ENCODE results near the gene DSCAML1. TPM values are rescaled to one million over a fixed set of nuclear protein-coding genes. Genes with fewer than 3 reads are reported as not detected.

The DSCAML1 gene
- total RNA-seq, 1 donor from 2014 or later: 0.02 TPM

DNA sequence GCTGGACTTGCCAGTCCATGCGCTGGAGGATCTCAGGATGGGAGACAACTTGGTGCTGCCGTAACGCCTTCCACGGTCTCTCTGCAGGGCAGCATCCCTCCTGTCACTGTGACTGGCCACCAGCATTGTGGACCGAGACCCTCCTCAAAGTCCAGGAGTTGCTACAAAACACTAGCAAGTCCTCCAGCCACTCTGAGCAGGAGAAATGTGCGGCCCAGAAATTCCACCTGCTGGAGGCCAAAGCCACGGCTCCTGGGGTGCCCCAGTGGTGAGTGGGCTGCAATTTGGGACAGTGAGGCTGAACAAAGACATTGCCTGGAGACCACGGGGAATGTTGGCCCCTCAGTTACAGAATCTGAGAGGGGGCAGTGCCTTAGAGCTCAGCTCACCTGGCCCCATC is 6.9 kb upstream of the DSCAML1 start:
- Mint-ChIP-seq H3K4me3 (no peak overlapping the region), H3K27me3 (peaks cover 32% of the 10 kb centered on the region), H3K36me3 (ENCODE audit: low read depth) (no peaks in the 10 kb centered on the region), H3K9me3 (no peaks in the 10 kb centered on the region), H3K4me1 (peaks cover 6% of the 10 kb centered on the region), H3K27ac (no peak overlapping the region)
- DNase-seq: no peak
- intact Hi-C loops (cut with micrococcal nuclease): loop anchor here (10.0 kb wide), 1 partner anchor 371 kb away; the partner anchor contains the start of gene SCN2B

DNA sequence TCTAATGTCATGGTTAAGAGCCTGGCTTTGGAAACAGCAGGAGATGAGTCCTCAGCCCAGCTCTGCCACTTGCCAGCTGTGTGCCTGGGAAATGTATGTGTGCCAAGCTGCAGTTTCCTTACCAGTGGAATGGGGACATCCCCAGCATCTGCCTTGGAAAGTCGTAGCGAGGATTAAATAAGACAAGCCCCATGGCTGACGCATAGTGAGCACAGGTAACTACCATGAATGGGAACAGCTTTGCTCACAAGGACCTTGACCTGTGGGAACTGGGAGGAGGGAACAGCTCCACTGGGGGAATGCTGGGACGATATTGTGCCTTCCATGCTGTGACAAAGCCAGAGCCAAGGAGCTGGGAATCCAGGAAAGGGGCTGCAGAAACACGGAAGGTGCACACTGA is 2.6 kb upstream of the DSCAML1 start:
- no peak for DNase-seq
- Mint-ChIP-seq H3K4me3 (no peak overlapping the region), H3K27ac (no peak overlapping the region), H3K36me3 (ENCODE audit: low read depth) (no peaks in the 10 kb centered on the region), H3K9me3 (no peaks in the 10 kb centered on the region), H3K27me3 (peaks cover 59% of the 10 kb centered on the region), H3K4me1 (peaks cover 3% of the 10 kb centered on the region)
- intact Hi-C loops (cut with micrococcal nuclease): loop anchor here (10.0 kb wide), 1 partner anchor 375 kb away; the partner anchor contains the start of gene SCN2B

DNA sequence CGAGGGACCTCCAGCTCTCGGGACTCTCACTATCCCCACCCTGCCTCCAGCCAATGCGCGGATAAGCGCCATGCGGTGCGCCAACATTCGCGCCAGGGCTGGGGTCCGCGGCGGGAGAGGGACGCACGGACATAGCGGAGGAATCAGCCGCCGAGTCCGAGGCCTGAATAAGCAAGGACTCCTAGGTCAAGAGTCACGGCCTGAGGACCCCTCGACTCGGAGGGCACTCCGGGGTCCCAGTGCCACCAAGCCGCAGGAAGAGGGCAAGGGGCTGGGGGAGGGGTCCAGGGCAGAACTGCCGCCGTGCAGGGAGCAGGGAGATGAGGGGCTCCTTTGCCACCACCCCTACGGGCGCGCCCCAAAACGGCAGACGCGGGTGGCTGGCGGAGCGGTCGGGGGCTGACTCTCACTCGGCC is 552 bp downstream of the DSCAML1 start:
- Mint-ChIP-seq H3K36me3 (ENCODE audit: low read depth) (no peaks in the 10 kb centered on the region), H3K27ac (no peak overlapping the region), H3K4me1 (peaks cover 3% of the 10 kb centered on the region), H3K27me3 (peaks cover 67% of the 10 kb centered on the region), H3K4me3 (no peak overlapping the region), H3K9me3 (no peaks in the 10 kb centered on the region)
- intact Hi-C loops (cut with micrococcal nuclease): no loop called here
- DNase-seq: no peak

DNA sequence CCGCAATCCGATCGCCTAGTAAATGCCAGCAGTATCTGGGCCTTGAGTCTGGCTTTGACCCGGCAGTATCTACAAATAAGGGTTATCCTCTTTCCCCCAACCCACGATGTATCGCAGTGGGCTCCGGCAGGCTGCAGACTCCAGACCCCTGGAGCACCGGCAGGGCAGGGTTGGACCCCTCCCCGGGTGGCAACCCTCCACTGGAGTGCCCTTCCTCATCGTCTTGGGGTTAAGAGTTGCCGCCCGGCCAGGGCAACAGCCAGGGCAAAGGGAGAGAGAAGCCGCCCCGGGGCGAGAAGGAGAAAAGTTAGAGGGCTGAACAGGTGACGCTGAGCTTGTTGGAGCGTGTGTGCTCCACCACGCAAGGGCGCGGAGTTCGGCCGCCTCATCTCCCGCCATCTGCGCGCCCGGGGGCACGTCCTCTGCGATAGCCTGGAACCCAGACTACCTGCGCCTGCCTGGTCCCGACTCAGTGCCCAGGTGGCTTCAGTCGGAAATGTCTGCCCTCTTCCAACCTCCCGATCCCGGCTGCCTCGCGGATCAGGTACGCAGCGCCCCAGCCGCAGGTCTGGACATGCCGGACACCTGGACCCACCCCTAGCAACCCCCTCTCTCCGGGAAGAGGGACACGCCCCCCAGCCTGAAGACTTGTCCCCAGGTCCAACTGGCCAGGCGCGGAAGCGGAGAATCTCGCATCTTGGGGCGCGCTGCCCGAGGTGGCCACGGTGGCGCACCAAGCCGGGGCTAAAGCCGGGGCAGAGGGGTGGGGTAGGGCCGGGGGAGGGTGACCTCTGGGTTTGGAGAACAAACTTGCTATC is 1.2 kb downstream of the DSCAML1 start:
- Mint-ChIP-seq H3K36me3 (ENCODE audit: low read depth) (no peaks in the 10 kb centered on the region), H3K9me3 (no peaks in the 10 kb centered on the region), H3K4me1 (peaks cover 3% of the 10 kb centered on the region), H3K4me3 (no peak overlapping the region), H3K27me3 (peaks cover 65% of the 10 kb centered on the region), H3K27ac (no peak overlapping the region)
- intact Hi-C loops (cut with micrococcal nuclease): no loop called here
- DNase-seq: no peak

DNA sequence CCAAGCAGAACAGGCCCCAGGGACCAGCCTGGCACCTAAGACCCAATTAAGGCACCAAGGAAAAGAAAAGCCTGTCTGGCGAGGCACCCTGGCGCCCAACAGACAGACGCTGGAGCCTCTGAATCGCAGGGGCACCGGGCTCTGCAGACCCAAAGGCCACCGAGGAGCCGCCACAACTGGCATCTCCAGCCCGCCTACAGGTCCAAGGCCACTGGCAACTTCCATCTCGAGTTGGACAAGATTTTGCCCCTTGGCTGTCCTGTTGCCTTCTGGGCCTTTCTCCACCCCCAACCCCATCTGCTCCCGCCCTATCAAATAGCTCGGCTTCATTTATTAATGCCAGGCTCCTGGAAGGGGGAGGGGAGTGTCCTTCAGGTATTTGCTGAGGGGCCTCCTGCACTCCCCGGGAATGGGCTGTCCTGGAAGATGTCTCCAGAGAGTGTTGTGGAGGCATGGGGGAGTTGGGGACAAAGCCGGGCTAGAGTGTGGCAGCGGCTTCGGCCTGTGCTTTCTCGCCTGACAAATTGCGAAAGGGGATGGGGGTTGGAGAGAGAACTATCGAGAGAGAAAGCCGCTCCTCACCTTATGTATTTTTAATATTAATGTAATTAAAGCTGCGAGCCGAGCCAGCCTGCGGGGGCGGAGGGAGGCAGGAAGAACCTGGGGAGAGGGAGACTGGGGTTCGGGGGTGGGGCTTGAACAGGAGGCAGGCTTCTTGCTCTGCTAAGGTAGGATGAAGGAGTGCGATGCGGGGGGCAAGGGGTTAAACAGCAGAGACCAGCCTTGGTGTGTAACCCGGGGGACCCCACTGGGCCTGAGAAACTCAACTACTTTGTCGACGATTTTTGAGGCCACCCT is 2.0 kb downstream of the DSCAML1 start:
- Mint-ChIP-seq H3K27ac (no peak overlapping the region), H3K9me3 (no peaks in the 10 kb centered on the region), H3K36me3 (ENCODE audit: low read depth) (no peaks in the 10 kb centered on the region), H3K4me1 (peaks cover 3% of the 10 kb centered on the region), H3K27me3 (peaks cover 58% of the 10 kb centered on the region), H3K4me3 (no peak overlapping the region)
- DNase-seq: no peak
- intact Hi-C loops (cut with micrococcal nuclease): no loop called here

DNA sequence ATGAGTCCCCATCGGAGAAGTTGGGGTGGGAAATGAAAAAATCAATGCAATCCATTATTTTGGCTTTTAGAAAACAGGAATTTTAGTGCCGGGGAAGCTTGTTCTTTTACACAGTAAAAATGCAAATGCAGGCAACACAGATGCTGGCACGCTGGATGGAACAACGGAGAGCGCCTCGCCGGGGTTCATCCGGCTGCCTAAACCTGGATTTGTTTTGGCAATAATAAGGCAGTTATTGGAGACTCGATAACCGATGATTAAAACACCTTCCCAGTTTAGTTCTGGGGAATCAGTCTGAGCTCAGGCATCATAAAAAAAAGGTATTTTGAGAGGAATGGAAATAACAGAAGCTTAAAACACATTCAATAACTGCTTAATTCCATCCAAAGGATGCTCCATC is 2.9 kb downstream of the DSCAML1 start:
- Mint-ChIP-seq H3K9me3 (no peaks in the 10 kb centered on the region), H3K27ac (no peak overlapping the region), H3K27me3 (peaks cover 52% of the 10 kb centered on the region), H3K36me3 (ENCODE audit: low read depth) (no peaks in the 10 kb centered on the region), H3K4me3 (no peak overlapping the region), H3K4me1 (peaks cover 3% of the 10 kb centered on the region)
- intact Hi-C loops (cut with micrococcal nuclease): no loop called here
- no peak for DNase-seq

DNA sequence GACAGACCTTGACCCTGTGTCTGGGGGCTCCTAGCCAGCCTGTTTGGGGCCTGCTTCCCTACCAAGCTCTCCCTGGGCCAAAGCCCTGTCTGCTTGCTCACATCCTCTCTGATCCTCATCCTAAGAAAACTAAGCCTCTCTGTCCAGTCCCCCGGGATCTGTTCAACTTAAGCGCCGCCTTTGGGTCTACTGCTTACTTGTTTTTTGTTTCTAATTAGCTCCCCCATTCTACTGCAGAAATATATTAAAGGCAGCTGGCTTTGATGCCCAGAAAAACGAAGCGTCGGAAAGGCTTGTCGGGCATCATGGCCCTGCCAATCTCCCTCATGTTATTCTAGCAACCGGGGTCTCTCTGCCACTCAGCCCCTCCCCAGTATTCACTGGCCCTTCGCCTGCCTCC is 3.4 kb downstream of the DSCAML1 start:
- Mint-ChIP-seq H3K27ac (no peak overlapping the region), H3K9me3 (no peaks in the 10 kb centered on the region), H3K4me3 (no peak overlapping the region), H3K27me3 (peaks cover 50% of the 10 kb centered on the region), H3K4me1 (peaks cover 3% of the 10 kb centered on the region), H3K36me3 (ENCODE audit: low read depth) (no peaks in the 10 kb centered on the region)
- intact Hi-C loops (cut with micrococcal nuclease): no loop called here
- no peak for DNase-seq

DNA sequence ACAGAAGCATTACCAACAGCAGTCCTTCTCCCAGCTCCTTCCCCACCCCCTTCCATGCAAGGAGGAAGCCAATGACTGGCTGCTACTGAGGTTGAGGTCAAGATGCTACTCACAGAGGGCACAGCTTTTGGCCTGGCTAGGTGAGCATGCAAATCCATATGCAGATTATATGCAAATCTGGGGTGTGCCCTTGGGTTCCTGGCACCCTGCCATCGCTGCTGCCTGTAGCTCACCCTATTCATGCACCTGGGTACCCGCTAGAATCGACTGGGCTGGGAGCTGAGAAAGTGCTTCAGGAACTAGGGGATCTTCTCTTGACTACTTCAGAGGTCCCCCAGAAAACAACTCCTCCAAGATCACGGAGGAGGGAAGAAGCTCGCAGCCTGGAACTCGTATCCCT is 4.0 kb downstream of the DSCAML1 start:
- Mint-ChIP-seq H3K4me3 (no peak overlapping the region), H3K36me3 (ENCODE audit: low read depth) (no peaks in the 10 kb centered on the region), H3K9me3 (no peaks in the 10 kb centered on the region), H3K27ac (no peak overlapping the region), H3K27me3 (peaks cover 45% of the 10 kb centered on the region), H3K4me1 (peaks cover 3% of the 10 kb centered on the region)
- DNase-seq: no peak
- intact Hi-C loops (cut with micrococcal nuclease): no loop called here

DNA sequence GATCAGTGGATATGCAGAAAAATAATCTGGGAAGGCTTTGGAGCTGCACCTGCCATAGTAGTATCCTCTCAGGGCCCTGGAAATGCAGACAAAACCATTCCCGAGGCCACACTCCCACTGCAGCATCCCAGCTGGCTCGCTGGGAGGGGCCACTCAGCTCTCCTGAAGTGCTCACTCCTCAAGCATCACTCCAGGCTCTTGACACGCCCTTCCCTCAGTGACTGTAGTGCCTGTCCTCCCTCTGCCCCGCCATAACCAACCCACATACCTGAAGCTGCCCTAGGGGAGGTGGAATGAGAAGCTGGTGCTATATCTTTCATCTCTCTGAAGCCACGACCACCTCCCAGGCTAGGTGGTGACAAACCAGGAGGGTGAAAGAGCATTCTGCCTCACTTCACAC is 4.8 kb downstream of the DSCAML1 start:
- Mint-ChIP-seq H3K27me3 (peaks cover 42% of the 10 kb centered on the region), H3K9me3 (no peaks in the 10 kb centered on the region), H3K4me1 (no peaks in the 10 kb centered on the region), H3K4me3 (no peak overlapping the region), H3K36me3 (ENCODE audit: low read depth) (no peaks in the 10 kb centered on the region), H3K27ac (no peak overlapping the region)
- intact Hi-C loops (cut with micrococcal nuclease): no loop called here
- no peak for DNase-seq

DNA sequence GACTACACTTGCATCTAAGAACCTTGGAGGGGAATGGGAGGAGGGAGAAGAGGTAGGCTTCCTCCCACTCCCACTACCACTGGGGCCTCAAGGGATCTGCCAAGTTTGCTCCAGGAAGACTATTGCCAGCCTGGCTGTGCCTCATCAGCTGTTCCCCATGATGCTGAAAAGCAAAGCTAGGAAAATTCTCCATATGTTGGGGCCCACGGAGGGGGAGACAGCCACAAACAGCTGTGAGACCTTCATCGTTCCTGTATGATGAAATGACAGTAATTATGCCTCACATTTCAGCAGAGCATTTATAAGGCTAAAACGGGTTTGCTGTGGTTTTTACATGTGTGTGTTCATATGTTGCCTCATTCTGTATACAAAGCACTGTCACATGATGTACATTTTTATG is 6.7 kb downstream of the DSCAML1 start:
- H3K27me3 Mint-ChIP-seq: peaks cover 35% of the 10 kb centered on the region
- H3K27ac Mint-ChIP-seq: no peak overlapping the region
- H3K36me3 Mint-ChIP-seq (ENCODE audit: low read depth): no peaks in the 10 kb centered on the region
- no peaks in the 10 kb centered on the region for H3K9me3 Mint-ChIP-seq
- H3K4me1 Mint-ChIP-seq: no peaks in the 10 kb centered on the region
- DNase-seq: no peak
- intact Hi-C loops (cut with micrococcal nuclease): no loop called here
- no peak overlapping the region for H3K4me3 Mint-ChIP-seq

DNA sequence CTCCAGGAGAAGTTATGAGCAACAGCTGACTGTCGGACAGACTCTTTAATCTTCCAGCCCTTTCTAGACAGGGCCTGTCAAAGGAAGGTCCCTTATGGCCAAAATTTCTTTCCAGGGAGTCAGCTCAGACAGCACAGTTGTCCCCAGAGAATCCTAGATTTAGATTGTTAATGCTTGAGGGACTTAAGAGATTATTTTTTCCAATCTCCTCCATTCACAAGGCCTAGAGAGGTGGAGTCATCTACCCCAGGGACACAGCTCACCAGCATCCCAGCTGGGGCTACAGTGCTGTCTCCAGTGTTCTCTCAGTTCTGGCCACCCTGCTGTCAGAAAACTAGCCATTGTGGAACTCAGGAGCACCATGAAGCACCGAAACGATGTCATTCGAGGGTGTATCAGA is 7.8 kb downstream of the DSCAML1 start:
- H3K4me1 Mint-ChIP-seq: no peaks in the 10 kb centered on the region
- no peak for DNase-seq
- H3K27ac Mint-ChIP-seq: no peak overlapping the region
- no peaks in the 10 kb centered on the region for H3K9me3 Mint-ChIP-seq
- intact Hi-C loops (cut with micrococcal nuclease): no loop called here
- H3K27me3 Mint-ChIP-seq: peaks cover 25% of the 10 kb centered on the region
- no peak overlapping the region for H3K4me3 Mint-ChIP-seq
- no peaks in the 10 kb centered on the region for H3K36me3 Mint-ChIP-seq (ENCODE audit: low read depth)

DNA sequence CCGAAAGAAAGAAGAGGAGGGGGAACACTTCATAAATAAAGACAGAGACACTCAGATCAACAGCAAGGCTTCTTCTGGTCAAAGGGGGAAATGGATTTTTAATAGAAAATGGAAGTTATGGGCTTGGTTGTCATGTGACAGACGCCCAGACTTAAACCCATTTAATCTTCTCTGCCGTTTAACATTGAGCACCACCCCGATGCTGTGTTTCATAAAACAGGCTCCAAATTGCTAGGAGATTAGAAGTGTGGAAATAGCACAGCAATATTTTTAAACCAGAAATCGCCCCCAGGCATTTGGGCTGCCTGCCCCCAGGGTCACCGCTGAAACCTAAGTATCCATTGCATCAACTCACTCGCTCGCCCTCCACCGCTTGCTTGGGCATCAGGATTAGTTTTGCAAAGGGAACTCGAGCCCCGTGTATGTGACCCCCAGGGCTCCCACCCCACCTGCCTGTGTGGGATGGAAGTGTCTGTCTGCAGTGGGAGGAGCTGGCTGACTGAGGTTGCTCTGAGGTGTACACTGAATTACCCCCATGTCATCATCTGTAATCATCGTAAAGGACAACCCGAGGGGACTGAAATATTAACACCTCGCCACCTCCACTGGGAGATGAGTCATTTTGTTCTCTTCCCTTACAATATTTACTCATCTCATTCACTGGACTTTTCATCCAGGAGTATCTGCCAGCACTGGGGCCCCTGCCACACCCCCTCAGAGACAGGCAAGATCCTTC is 10.7 kb downstream of the DSCAML1 start:
- Mint-ChIP-seq H3K4me3 (no peak overlapping the region), H3K36me3 (ENCODE audit: low read depth) (no peaks in the 10 kb centered on the region), H3K4me1 (no peaks in the 10 kb centered on the region), H3K27ac (no peak overlapping the region), H3K9me3 (no peaks in the 10 kb centered on the region), H3K27me3 (peaks cover 20% of the 10 kb centered on the region)
- intact Hi-C loops (cut with micrococcal nuclease): no loop called here
- no peak for DNase-seq

DNA sequence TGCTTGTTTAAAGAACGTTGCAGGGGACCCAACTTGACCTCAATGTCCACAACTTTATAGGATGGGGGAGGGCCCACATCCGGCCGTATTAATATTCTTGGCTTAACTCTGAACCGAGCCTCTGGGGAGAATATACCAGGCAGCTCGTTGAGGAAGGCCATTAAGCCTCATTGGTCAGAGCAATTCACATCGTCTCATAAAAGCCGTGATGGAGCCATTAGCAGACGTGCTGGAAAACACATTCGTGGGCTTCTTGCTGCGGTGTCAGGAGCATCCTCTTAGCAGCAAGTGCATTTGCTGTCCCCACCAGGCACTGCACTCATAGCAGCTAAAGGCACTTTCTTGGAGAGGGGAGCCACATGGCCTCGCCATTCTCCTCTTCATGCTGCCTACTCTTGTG is 14.9 kb downstream of the DSCAML1 start:
- no peak for DNase-seq
- H3K9me3 Mint-ChIP-seq: no peaks in the 10 kb centered on the region
- H3K4me3 Mint-ChIP-seq: no peak overlapping the region
- no peaks in the 10 kb centered on the region for H3K36me3 Mint-ChIP-seq (ENCODE audit: low read depth)
- H3K27ac Mint-ChIP-seq: no peak overlapping the region
- no peaks in the 10 kb centered on the region for H3K4me1 Mint-ChIP-seq
- intact Hi-C loops (cut with micrococcal nuclease): no loop called here
- H3K27me3 Mint-ChIP-seq: peaks cover 16% of the 10 kb centered on the region

DNA sequence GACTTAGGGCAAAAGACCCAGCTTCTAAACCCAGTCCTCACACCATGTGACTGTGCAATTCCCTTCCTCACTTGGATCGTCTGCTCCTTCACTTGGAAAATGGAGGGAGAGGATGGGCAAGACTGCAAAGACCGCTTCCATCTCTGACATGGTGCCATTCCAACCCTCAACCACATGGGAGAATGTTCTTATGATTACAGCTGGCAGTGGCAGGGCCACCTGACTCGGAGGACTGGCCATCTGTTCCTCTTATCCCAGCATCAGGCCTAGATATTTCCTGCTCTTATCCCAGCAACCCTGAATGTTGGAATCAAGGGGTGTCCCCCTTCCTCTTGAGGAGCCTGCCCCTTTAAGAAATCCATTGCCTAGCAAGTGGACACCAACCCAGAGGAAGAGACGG is 15.4 kb downstream of the DSCAML1 start:
- H3K9me3 Mint-ChIP-seq: no peaks in the 10 kb centered on the region
- no peak for DNase-seq
- no peak overlapping the region for H3K27ac Mint-ChIP-seq
- H3K4me1 Mint-ChIP-seq: no peaks in the 10 kb centered on the region
- peaks cover 15% of the 10 kb centered on the region for H3K27me3 Mint-ChIP-seq
- no peaks in the 10 kb centered on the region for H3K36me3 Mint-ChIP-seq (ENCODE audit: low read depth)
- intact Hi-C loops (cut with micrococcal nuclease): no loop called here
- no peak overlapping the region for H3K4me3 Mint-ChIP-seq

Measured in activated CD4-positive, alpha-beta T cell treated with anti-CD3 and anti-CD28 coated beads, Interleukin-2, amount 10 ng/mL, durations not matched to agents 24 days and 14 days (primary cell).